Ectodermal cell (in vitro differentiated cells): ENCODE data around the gene PRCP.
A peak's percentile ranks its signal among the peaks of the same experiment; 100 is the strongest.

Source experiments
- H3K27ac ChIP-seq: 2 replicates; pipeline ENCODE4 v1.7.0; 2013; ENCODE audit warnings: mild to moderate bottlenecking, low read depth, low read length; ENCODE audit not compliant: insufficient read depth, poor library complexity, severe bottlenecking
- H3K27me3 ChIP-seq: 2 replicates; pipeline ENCODE4 v1.7.0; 2013; ENCODE audit warnings: mild to moderate bottlenecking, low read length; ENCODE audit not compliant: insufficient read depth, control insufficient read depth, poor library complexity, severe bottlenecking
- H3K36me3 ChIP-seq: one replicate; pipeline ENCODE4 v1.7.0; 2013; ENCODE audit warnings: low read length; ENCODE audit not compliant: control insufficient read depth, insufficient read depth
- H3K4me1 ChIP-seq: one replicate; pipeline ENCODE4 v1.7.0; 2013; ENCODE audit warnings: low read length; ENCODE audit not compliant: control insufficient read depth, insufficient read depth
- H3K4me3 ChIP-seq: 2 replicates; pipeline ENCODE4 v1.7.0; 2013; ENCODE audit warnings: low read depth, low read length, control low read depth; ENCODE audit not compliant: insufficient read depth
- H3K9me3 ChIP-seq: 2 replicates; pipeline ENCODE4 v1.7.0; 2013; ENCODE audit warnings: mild to moderate bottlenecking, low read length, moderate library complexity; ENCODE audit not compliant: control insufficient read depth
- WGBS, 2 experiments: methylation state at CpG; one replicate each; pipeline ENCODE4 v1.1.7; 2013; ENCODE audit warnings: missing lambda C conversion rate in 2 of 2; 5-methylcytosine and 5-hydroxymethylcytosine counted together

The PRCP gene

DNA sequence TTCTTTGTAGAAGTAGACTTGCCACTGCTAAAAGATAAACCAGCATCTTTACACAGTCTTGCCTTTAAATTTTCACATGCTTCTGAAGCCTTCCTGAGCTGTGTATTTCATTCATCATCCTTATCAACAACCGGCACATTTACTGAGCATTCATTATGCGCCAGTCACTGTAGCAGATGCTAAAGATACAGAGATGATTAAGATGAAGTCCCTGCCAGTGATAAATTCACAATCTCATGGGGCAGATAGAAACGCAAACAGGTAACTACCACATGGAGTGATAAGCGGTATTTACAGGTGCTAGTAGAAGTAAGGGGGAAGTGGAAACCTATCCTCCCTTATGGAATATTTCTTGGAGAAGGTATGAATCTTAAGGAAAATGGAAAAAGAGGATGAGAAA, 67.2 kb downstream of the PRCP start:
- WGBS, 2 experiments = 94 to 96% methylated on average over 4 of the region's 4 CpGs
- Histone ChIP-seq H3K4me3 (no peak overlapping the region), H3K27me3 (no peaks in the 10 kb centered on the region), H3K36me3 (no peaks in the 10 kb centered on the region), H3K9me3 (no peaks in the 10 kb centered on the region), H3K4me1 (no peaks in the 10 kb centered on the region), H3K27ac (no peak overlapping the region)

DNA sequence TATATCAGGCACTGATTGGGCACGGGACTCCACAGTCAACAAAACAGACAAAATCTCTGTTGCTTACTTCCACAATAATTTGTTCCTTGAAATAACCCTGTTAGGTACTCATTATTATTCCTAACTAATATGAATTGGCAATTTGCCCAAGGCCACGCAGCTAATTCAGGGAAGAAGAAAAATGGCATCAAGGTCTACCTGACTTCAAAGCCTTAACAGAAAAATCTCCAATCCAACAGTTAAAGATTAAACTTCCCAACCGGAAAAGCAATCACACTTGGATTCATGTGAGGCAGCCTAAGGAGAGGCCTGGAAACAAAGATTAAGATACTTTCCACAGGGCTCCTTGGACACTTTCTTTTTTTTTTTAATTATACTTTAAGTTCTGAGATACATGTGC, 68.9 kb downstream of the PRCP start:
- H3K27me3 ChIP-seq = no peaks in the 10 kb centered on the region
- 92 to 93% methylated on average over 3 of the region's 3 CpGs for WGBS, 2 experiments
- H3K9me3 ChIP-seq = no peaks in the 10 kb centered on the region
- no peak overlapping the region for H3K4me3 ChIP-seq
- H3K27ac ChIP-seq = no peak overlapping the region
- H3K36me3 ChIP-seq = no peaks in the 10 kb centered on the region
- no peaks in the 10 kb centered on the region for H3K4me1 ChIP-seq

DNA sequence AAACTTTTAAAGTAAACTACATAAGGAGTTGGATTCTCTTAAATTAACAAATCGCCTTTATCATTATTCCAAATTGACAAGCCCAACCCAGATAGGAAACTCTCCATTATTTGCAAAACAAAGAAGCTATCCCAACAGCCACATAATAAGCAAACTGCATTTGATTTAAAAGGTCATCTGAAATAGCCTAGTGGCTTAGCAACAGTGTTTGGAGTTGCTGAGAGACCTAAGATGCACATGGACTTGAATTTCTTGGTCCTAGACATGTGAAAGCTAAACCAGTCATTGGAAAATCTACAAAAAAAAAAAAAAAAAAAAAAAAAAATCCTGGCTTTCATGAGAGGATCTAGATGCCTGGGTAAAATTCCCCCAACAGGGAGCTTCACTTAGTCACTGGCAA, 69.5 kb downstream of the PRCP start:
- 94 to 100% methylated on average over 1 of the region's 1 CpG for WGBS, 2 experiments
- Histone ChIP-seq H3K4me1 (no peaks in the 10 kb centered on the region), H3K4me3 (no peak overlapping the region), H3K36me3 (no peaks in the 10 kb centered on the region), H3K27ac (no peak overlapping the region), H3K27me3 (no peaks in the 10 kb centered on the region), H3K9me3 (no peaks in the 10 kb centered on the region)

DNA sequence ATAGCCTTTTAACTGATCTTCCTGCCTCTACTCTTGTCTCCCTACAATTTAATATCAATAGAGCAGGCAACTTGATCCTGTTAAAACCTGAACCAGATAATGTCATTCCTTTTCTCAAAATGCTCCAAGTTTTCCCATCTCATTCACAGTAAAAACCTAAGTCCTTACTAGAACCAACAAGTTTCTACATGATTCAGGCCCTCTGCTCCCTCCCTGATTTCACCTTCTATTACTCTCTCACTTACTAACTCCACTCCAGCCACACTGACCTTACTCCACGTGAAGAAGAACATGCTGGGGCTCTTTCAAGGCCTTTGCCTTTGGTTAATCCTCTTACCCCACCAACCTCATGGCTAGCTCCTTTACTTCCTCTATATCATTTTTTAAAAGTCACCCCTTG, 71.1 kb downstream of the PRCP start:
- WGBS, 2 experiments = 42 to 53% methylated on average over 1 of the region's 1 CpG
- Histone ChIP-seq H3K27me3 (no peaks in the 10 kb centered on the region), H3K36me3 (no peaks in the 10 kb centered on the region), H3K4me3 (no peak overlapping the region), H3K9me3 (no peaks in the 10 kb centered on the region), H3K4me1 (no peaks in the 10 kb centered on the region), H3K27ac (no peak overlapping the region)

DNA sequence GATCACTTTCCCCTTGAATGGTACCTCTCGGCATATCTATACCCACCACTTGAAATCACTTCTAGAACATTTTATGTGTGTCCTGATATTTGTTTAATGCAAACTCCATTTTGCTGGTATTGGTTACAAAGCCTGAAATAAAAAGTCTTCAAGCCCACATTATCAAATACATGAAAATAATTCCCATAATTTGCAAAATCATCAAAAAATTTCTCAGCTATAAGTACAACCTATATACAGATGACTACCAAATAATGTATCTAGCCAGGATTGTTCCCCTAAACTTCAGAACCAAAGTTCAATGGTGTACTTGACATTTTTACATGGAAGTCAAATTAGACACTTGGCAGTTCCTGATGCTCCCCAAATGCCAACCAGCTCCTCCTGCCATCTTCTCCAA, 71.8 kb downstream of the PRCP start:
- H3K27me3 ChIP-seq = no peaks in the 10 kb centered on the region
- no peak overlapping the region for H3K4me3 ChIP-seq
- no peaks in the 10 kb centered on the region for H3K4me1 ChIP-seq
- 90 to 93% methylated on average over 1 of the region's 1 CpG for WGBS, 2 experiments
- H3K27ac ChIP-seq = no peak overlapping the region
- H3K36me3 ChIP-seq = no peaks in the 10 kb centered on the region
- no peaks in the 10 kb centered on the region for H3K9me3 ChIP-seq

DNA sequence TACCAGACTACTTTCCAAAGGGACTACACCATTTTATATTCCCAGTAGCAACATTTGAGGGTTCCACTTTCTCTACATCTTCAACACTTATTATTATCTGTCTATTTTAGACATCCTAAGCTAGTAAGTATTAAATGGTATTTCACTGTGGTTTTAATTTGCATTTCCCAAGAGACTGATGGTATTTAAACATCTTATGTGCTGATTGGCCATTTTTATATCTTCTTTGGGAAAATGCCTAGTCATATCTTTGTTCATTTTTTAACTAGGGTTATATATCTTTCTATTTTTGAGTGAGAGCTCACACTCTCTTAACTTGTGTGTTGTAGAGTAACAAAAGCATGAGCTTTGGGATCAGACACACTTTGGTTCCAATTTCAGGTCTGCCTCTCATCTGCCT, 73.7 kb downstream of the PRCP start:
- Histone ChIP-seq H3K4me3 (no peak overlapping the region), H3K4me1 (no peaks in the 10 kb centered on the region), H3K36me3 (no peaks in the 10 kb centered on the region), H3K27me3 (no peaks in the 10 kb centered on the region), H3K27ac (no peak overlapping the region), H3K9me3 (no peaks in the 10 kb centered on the region)

DNA sequence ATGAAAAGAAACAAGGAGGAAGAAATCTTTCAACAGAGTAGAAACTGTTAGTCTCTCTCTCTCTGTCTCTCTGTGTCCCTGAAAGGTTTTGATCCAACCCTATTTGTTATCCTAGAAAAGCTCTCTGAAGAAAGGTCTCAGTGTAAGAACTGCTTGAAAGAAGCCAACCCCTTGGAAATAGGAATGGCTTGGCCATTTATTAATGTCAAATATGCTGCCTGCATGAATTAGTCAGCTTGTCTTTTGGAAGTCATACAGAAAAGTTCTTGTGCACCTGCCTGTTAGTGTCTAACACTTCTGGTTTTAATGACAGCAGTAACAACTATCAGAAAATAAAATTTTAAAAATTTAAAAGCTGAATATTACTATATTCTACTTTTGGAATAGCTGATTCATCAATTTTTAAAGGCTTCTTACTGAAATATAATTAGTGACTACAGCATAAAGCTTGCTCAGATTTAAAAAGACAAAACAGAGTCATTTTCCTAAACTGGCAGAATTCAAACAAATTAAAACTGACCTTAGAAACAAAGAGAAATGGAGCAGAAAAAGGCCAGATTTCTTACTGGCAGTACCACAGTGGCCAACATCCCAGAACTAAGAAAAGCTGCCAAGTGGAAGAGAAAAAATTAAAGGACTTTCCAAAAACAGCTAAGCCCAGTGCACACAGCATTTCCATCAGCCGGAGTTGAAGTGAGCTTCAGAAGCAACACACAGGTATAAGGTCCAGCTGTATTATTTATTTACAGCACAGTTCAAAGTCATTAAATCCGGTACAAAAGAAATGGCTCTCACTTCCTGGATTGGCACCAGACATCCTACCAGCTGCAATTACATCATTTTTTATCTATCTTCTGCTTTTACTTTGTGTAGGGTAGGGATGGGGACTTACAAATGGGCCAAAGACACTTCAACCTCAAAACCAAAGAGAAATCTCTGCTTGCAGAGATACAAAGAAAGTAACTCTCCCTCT, 76.3 kb downstream of the PRCP start:
- H3K27ac ChIP-seq = no peak overlapping the region
- 62 to 82% methylated on average over 2 of the region's 2 CpGs for WGBS, 2 experiments
- no peaks in the 10 kb centered on the region for H3K27me3 ChIP-seq
- no peaks in the 10 kb centered on the region for H3K4me1 ChIP-seq
- no peak overlapping the region for H3K4me3 ChIP-seq
- H3K9me3 ChIP-seq = no peaks in the 10 kb centered on the region
- H3K36me3 ChIP-seq = no peaks in the 10 kb centered on the region

DNA sequence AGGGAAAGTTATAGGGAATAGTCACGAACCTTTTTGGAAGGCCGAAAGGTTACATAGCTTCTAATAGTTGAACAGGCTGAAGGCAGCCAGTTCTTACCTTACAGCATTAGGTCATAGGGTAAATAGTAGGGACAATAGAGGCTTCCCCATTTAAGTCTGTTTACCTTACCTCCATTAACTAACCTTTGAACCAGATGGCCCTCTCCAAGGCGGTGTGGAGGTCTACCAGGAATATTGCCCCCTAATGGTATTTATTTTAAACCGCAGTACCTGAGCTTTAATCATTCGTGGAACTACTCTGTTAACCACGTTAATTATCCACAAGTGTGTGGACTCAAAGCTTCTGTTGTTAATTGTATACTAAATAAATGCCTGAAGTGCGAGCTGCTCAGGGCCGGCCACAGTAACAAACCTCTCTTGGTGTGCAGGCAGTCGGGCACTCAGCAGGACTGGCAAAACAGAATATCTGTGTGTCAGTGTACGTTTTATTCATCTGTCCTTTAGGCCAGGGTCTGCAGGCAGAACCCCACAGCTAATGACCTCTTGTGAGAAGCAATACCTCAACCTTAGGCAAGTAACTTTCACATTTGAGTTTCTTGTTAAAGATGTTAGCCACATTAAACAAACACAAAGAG, 81.7 kb downstream of the PRCP start:
- H3K9me3 ChIP-seq = no peaks in the 10 kb centered on the region
- H3K36me3 ChIP-seq = no peaks in the 10 kb centered on the region
- no peak overlapping the region for H3K27ac ChIP-seq
- no peak overlapping the region for H3K4me3 ChIP-seq
- H3K27me3 ChIP-seq = no peaks in the 10 kb centered on the region
- H3K4me1 ChIP-seq = peaks cover 16% of the 10 kb centered on the region
- 86 to 88% methylated on average over 10 of the region's 10 CpGs for WGBS, 2 experiments

DNA sequence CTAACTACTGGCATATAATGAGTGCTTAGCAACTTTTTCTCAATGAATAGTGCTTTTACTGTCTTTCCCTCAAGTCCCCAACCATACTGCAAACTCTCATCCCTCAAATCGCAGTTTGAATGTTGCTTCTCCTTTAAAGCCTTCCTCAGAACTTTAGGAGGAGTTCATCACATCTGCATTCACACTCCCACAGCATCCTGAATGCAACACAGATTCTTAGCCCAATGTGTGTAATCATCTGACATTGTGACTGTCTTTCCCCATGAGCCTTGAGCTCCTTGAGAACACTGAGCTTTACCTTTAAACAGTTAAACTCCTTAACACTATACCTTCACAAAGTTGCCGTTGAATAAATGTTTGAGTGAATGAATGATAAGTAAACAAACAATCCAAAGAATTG, 84.8 kb downstream of the PRCP start:
- Histone ChIP-seq H3K4me3 (no peak overlapping the region), H3K4me1 (peaks cover 32% of the 10 kb centered on the region), H3K36me3 (no peaks in the 10 kb centered on the region), H3K27me3 (no peaks in the 10 kb centered on the region), H3K9me3 (no peaks in the 10 kb centered on the region), H3K27ac (peak overlapping the region; percentile 76)
- WGBS, 2 experiments = 71 to 82% methylated on average over 1 to 2 of the region's 2 CpGs

DNA sequence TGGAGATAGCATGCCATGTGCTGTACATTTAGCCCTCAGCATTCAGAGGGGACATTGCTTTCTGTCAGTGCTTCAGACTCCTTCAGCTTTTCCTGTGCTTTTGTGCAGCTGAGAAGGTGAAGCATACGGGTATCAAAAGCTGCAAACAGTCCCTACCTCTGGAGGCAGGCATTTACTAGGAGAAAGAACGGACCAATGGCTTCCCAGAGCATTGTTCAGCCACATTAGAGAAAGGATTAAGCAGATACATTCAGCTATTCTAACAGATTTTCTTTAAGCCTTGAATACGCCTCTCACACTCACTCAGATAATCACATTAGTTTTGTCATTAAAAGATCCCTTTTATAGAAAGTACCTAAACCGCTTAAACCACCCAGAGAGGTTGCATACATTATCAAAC, 85.9 kb downstream of the PRCP start:
- peak overlapping the region; percentile 76 for H3K27ac ChIP-seq
- no peak overlapping the region for H3K4me3 ChIP-seq
- H3K9me3 ChIP-seq = no peaks in the 10 kb centered on the region
- no peaks in the 10 kb centered on the region for H3K27me3 ChIP-seq
- H3K36me3 ChIP-seq = no peaks in the 10 kb centered on the region
- peaks cover 32% of the 10 kb centered on the region for H3K4me1 ChIP-seq
- 24 to 42% methylated on average over 4 of the region's 4 CpGs for WGBS, 2 experiments
